G401.6 (cell line): ENCODE measurements around the gene STAT4.

ENCODE experiments used
- FAIRE-seq: peaks from 2 replicates; lab custom pipeline; 2012; peaks lifted over from hg19 to GRCh38; lab: Jason Lieb, UNC

STAT4 gene

GRCh38 chr2:191082321-191082720, 68.5 kb downstream of the STAT4 start:
- FAIRE-seq: no peak

- no peak for FAIRE-seq
These were observed 69.2 kb downstream of the STAT4 start for GRCh38 chr2:191081411-191082155.

- no peak for FAIRE-seq
These were observed 72.5 kb downstream of the STAT4 start for GRCh38 chr2:191078165-191078867.

- no peak for FAIRE-seq
These were observed 80.5 kb downstream of the STAT4 start for GRCh38 chr2:191070276-191070675.

GRCh38 chr2:191069606-191070005, 81.2 kb downstream of the STAT4 start:
- no peak for FAIRE-seq

- FAIRE-seq: no peak
These were observed 83.9 kb downstream of the STAT4 start for GRCh38 chr2:191066919-191067233.

- no peak for FAIRE-seq
These were observed 84.4 kb downstream of the STAT4 start for GRCh38 chr2:191066197-191066918.

- FAIRE-seq: no peak
These were observed 85.0 kb downstream of the STAT4 start for GRCh38 chr2:191065785-191066184.

GRCh38 chr2:191064590-191064989, 86.2 kb downstream of the STAT4 start:
- FAIRE-seq: no peak

GRCh38 chr2:191063584-191063983, 87.2 kb downstream of the STAT4 start:
- FAIRE-seq: no peak

- FAIRE-seq: no peak
These were observed 89.3 kb downstream of the STAT4 start for GRCh38 chr2:191061381-191061980.

GRCh38 chr2:191059308-191059707, 91.5 kb downstream of the STAT4 start:
- FAIRE-seq: no peak

- no peak for FAIRE-seq
These were observed 94.6 kb downstream of the STAT4 start for GRCh38 chr2:191056228-191056627.

- no peak for FAIRE-seq
These were observed 97.5 kb downstream of the STAT4 start for GRCh38 chr2:191053256-191053655.

GRCh38 chr2:191051825-191052778, 98.7 kb downstream of the STAT4 start:
- peak; percentile 89 for FAIRE-seq

GRCh38 chr2:191051177-191051576, 99.6 kb downstream of the STAT4 start:
- no peak for FAIRE-seq

GRCh38 chr2:191050640-191050987, 100.2 kb downstream of the STAT4 start:
- FAIRE-seq: no peak

- no peak for FAIRE-seq
These were observed 100.8 kb downstream of the STAT4 start for GRCh38 chr2:191049728-191050639.

- FAIRE-seq: no peak
These were observed 102.7 kb downstream of the STAT4 start for GRCh38 chr2:191048073-191048472.

- FAIRE-seq: no peak
These were observed 105.7 kb downstream of the STAT4 start for GRCh38 chr2:191045141-191045540.

GRCh38 chr2:191043438-191043837, 107.4 kb downstream of the STAT4 start:
- no peak for FAIRE-seq
